Activated T-cell treated with anti-CD3 and anti-CD28 coated beads, Interleukin-2, amount 50 U/mL, for 72 hours (primary cell): ENCODE results near the gene POMGNT2. TPM values are rescaled to one million over a fixed set of nuclear protein-coding genes. Genes with fewer than 3 reads are reported as not detected.

Experiments
- ATAC-seq, 2 donors: fragments of 150-1000 bp; cut with Tn5 transposase; replicated peaks in 1 of 2; 2 replicates each; pipeline ENCODE4 v1.10.0; 2021; ENCODE audit warnings: moderate library complexity in 2 of 2, mild to moderate bottlenecking in 1 of 2
- DNase-seq, 2 donors: peaks; one replicate each; pipeline ENCODE4 v3.0.0; 2021 to 2022; ENCODE audit warnings: mixed read lengths in 1 of 2
- H3K27ac Mint-ChIP-seq: one replicate; pipeline ENCODE4 v1.8.0; 2022; ENCODE audit warnings: mild to moderate bottlenecking, moderate library complexity, mixed read lengths
- H3K27me3 Mint-ChIP-seq: one replicate; pipeline ENCODE4 v1.8.0; 2022; ENCODE audit warnings: low read depth, mixed read lengths
- H3K36me3 Mint-ChIP-seq, 2 donors: one replicate each; pipeline ENCODE4 v1.8.0; 2022; ENCODE audit warnings: mixed read lengths in 2 of 2, mild to moderate bottlenecking in 1 of 2; ENCODE audit not compliant: insufficient read depth in 2 of 2
- H3K4me1 Mint-ChIP-seq: one replicate; pipeline ENCODE4 v1.8.0; 2022; ENCODE audit warnings: low read depth, mixed read lengths
- H3K4me3 Mint-ChIP-seq, 2 donors: one replicate each; pipeline ENCODE4 v1.8.0; 2022; ENCODE audit warnings: mild to moderate bottlenecking in 2 of 2, mixed read lengths in 2 of 2, moderate library complexity in 2 of 2
- H3K9me3 Mint-ChIP-seq, 2 donors: one replicate each; pipeline ENCODE4 v1.8.0; 2022; ENCODE audit warnings: mixed read lengths in 2 of 2
- total RNA-seq, 2 donors: library from RNA; stranded (reverse); gene quantifications; one replicate each; pipeline ENCODE4 v1.2.3, GENCODE V29; 2022

Gene POMGNT2
- 1 to 10 TPM; 5.0 to 6.6 TPM for total RNA-seq

GRCh38 chr3:43105596-43106292, at the start of gene POMGNT2:
Gene POMGNT2, minus strand, starts transcription at chr3:43106079. Its CDS starts 24,648 bp downstream, at chr3:43081431.
- H3K9me3 Mint-ChIP-seq, result peaks cover 0 to 4% of the 10 kb centered on the region in 2 donors
- peaks cover 16% of the 10 kb centered on the region for H3K4me1 Mint-ChIP-seq
- H3K36me3 Mint-ChIP-seq, result no peaks in the 10 kb centered on the region
- no peaks in the 10 kb centered on the region for H3K27me3 Mint-ChIP-seq
- no peak within 1 kb of the TSS for H3K27ac Mint-ChIP-seq
- H3K4me3 Mint-ChIP-seq, result peak within 1 kb of the TSS; percentile 82 to 83
- ATAC-seq (peak; percentile 98 to 99), DNase-seq (peak; percentile 89 to 93)

- Mint-ChIP-seq H3K4me3 (no peak overlapping the region), H3K36me3 (no peaks in the 10 kb centered on the region), H3K27me3 (no peaks in the 10 kb centered on the region), H3K4me1 (peaks cover 9% of the 10 kb centered on the region), H3K9me3 (no peaks in the 10 kb centered on the region), H3K27ac (no peak overlapping the region)
- ATAC-seq (no peak), DNase-seq (no peak)
These were observed 49.1 kb upstream of the POMGNT2 start for GRCh38 chr3:43154980-43155379.

GRCh38 chr3:43153216-43154083, 47.6 kb upstream of the POMGNT2 start:
- no peak overlapping the region for H3K27ac Mint-ChIP-seq
- no peak for ATAC-seq
- H3K36me3 Mint-ChIP-seq, result no peaks in the 10 kb centered on the region
- H3K27me3 Mint-ChIP-seq, result no peaks in the 10 kb centered on the region
- peaks cover 9% of the 10 kb centered on the region for H3K4me1 Mint-ChIP-seq
- H3K4me3 Mint-ChIP-seq, result no peak overlapping the region
- no peak for DNase-seq
- H3K9me3 Mint-ChIP-seq, result peaks cover 0 to 2% of the 10 kb centered on the region in 2 donors

- H3K27ac Mint-ChIP-seq, result no peak overlapping the region
- no peak overlapping the region for H3K4me3 Mint-ChIP-seq
- no peak for DNase-seq
- H3K27me3 Mint-ChIP-seq, result no peaks in the 10 kb centered on the region
- H3K9me3 Mint-ChIP-seq, result peaks cover 0 to 2% of the 10 kb centered on the region in 2 donors
- no peak for ATAC-seq
- peaks cover 9% of the 10 kb centered on the region for H3K4me1 Mint-ChIP-seq
- no peaks in the 10 kb centered on the region for H3K36me3 Mint-ChIP-seq
These were observed 46.8 kb upstream of the POMGNT2 start for GRCh38 chr3:43152649-43153048.

GRCh38 chr3:43148033-43148432, 42.2 kb upstream of the POMGNT2 start:
- H3K9me3 Mint-ChIP-seq, result peaks cover 0 to 4% of the 10 kb centered on the region in 2 donors
- no peak for DNase-seq
- H3K36me3 Mint-ChIP-seq, result no peaks in the 10 kb centered on the region
- no peaks in the 10 kb centered on the region for H3K27me3 Mint-ChIP-seq
- no peak overlapping the region for H3K27ac Mint-ChIP-seq
- H3K4me3 Mint-ChIP-seq, result no peak overlapping the region
- H3K4me1 Mint-ChIP-seq, result peaks cover 5% of the 10 kb centered on the region
- ATAC-seq, result no peak

GRCh38 chr3:43146599-43146998, 40.7 kb upstream of the POMGNT2 start:
- Mint-ChIP-seq H3K4me1 (peaks cover 5% of the 10 kb centered on the region), H3K27ac (no peak overlapping the region), H3K4me3 (no peak overlapping the region), H3K36me3 (no peaks in the 10 kb centered on the region), H3K9me3 (peaks cover 0 to 4% of the 10 kb centered on the region in 2 donors), H3K27me3 (no peaks in the 10 kb centered on the region)
- ATAC-seq (no peak), DNase-seq (no peak)

GRCh38 chr3:43144761-43145490, 39.0 kb upstream of the POMGNT2 start:
- Mint-ChIP-seq H3K27ac (no peak overlapping the region), H3K36me3 (no peaks in the 10 kb centered on the region), H3K27me3 (no peaks in the 10 kb centered on the region), H3K9me3 (peaks cover 0 to 4% of the 10 kb centered on the region in 2 donors), H3K4me3 (no peak overlapping the region), H3K4me1 (peaks cover 5% of the 10 kb centered on the region)
- ATAC-seq (no peak), DNase-seq (no peak)

- H3K36me3 Mint-ChIP-seq, result peaks cover 0 to 6% of the 10 kb centered on the region in 2 donors
- peaks cover under 1 to 5% of the 10 kb centered on the region in 2 donors for H3K9me3 Mint-ChIP-seq
- peaks cover 5% of the 10 kb centered on the region for H3K4me1 Mint-ChIP-seq
- no peak overlapping the region for H3K4me3 Mint-ChIP-seq
- H3K27me3 Mint-ChIP-seq, result no peaks in the 10 kb centered on the region
- ATAC-seq (no peak), DNase-seq (no peak)
- H3K27ac Mint-ChIP-seq, result no peak overlapping the region
These were observed 36.6 kb upstream of the POMGNT2 start for GRCh38 chr3:43142472-43142871.

- peaks cover 0 to 9% of the 10 kb centered on the region in 2 donors for H3K9me3 Mint-ChIP-seq
- H3K27ac Mint-ChIP-seq, result no peak overlapping the region
- H3K36me3 Mint-ChIP-seq, result peaks cover 2 to 6% of the 10 kb centered on the region in 2 donors
- H3K4me3 Mint-ChIP-seq, result no peak overlapping the region
- H3K27me3 Mint-ChIP-seq, result no peaks in the 10 kb centered on the region
- DNase-seq (no peak), ATAC-seq (no peak)
- H3K4me1 Mint-ChIP-seq, result no peaks in the 10 kb centered on the region
These were observed 32.8 kb upstream of the POMGNT2 start for GRCh38 chr3:43138488-43139231.

GRCh38 chr3:43132870-43133636, 27.2 kb upstream of the POMGNT2 start:
- Mint-ChIP-seq H3K27me3 (no peaks in the 10 kb centered on the region), H3K4me1 (no peaks in the 10 kb centered on the region), H3K36me3 (peaks cover 2% of the 10 kb centered on the region in 2 donors), H3K4me3 (no peak overlapping the region), H3K27ac (no peak overlapping the region), H3K9me3 (peaks cover 0 to 7% of the 10 kb centered on the region in 2 donors)
- no peak for DNase-seq
- no peak for ATAC-seq

GRCh38 chr3:43132193-43132592, 26.3 kb upstream of the POMGNT2 start:
- ATAC-seq, result no peak
- H3K27ac Mint-ChIP-seq, result no peak overlapping the region
- H3K4me1 Mint-ChIP-seq, result no peaks in the 10 kb centered on the region
- peaks cover 0 to 5% of the 10 kb centered on the region in 2 donors for H3K9me3 Mint-ChIP-seq
- no peaks in the 10 kb centered on the region for H3K27me3 Mint-ChIP-seq
- H3K4me3 Mint-ChIP-seq, result no peak overlapping the region
- H3K36me3 Mint-ChIP-seq, result peaks cover 0 to 2% of the 10 kb centered on the region in 2 donors
- DNase-seq, result no peak

- Mint-ChIP-seq H3K4me3 (no peak overlapping the region), H3K27ac (no peak overlapping the region)
- no peak for ATAC-seq
These were observed 22.6 kb upstream of the POMGNT2 start for GRCh38 chr3:43128464-43128863.

More at GRCh38 chr3:43128464-43128863, 22.6 kb upstream of the POMGNT2 start:
- no peaks in the 10 kb centered on the region for H3K4me1 Mint-ChIP-seq
- peaks cover 5% of the 10 kb centered on the region for H3K27me3 Mint-ChIP-seq
- DNase-seq, result no peak
- peaks cover 4% of the 10 kb centered on the region in 2 donors for H3K9me3 Mint-ChIP-seq
- peaks cover 2 to 3% of the 10 kb centered on the region in 2 donors for H3K36me3 Mint-ChIP-seq
